ENCODE data around the gene LPAR1.

The LPAR1 gene

GRCh38 chr9:110938242-110938641 is 100.0 kb downstream of the LPAR1 start:
- in situ Hi-C loops (cut with HindIII; ENCODE audit: low sequenced_read_pairs), result no loop called here
- H3K4me3 ChIP-seq (ENCODE audit: low read depth, low read length), result no peak overlapping the region
- no peak for TF ChIP-seq CTCF (IDR thresholded peaks at IDR 0.05; ENCODE audit: low read depth, low read length, missing control alignments)
- no peak for DNase-seq (ENCODE audit: low read depth)

GRCh38 chr9:110936719-110937452 is 101.4 kb downstream of the LPAR1 start:
- in situ Hi-C loops (cut with HindIII; ENCODE audit: low sequenced_read_pairs), result no loop called here
- no peak overlapping the region for H3K4me3 ChIP-seq (ENCODE audit: low read depth, low read length)
- no peak for TF ChIP-seq CTCF (IDR thresholded peaks at IDR 0.05; ENCODE audit: low read depth, low read length, missing control alignments)
- DNase-seq (ENCODE audit: low read depth), result no peak

- no peak for DNase-seq (ENCODE audit: low read depth)
- TF ChIP-seq CTCF (IDR thresholded peaks at IDR 0.05; ENCODE audit: low read depth, low read length, missing control alignments), result no peak
- in situ Hi-C loops (cut with HindIII; ENCODE audit: low sequenced_read_pairs), result no loop called here
- H3K4me3 ChIP-seq (ENCODE audit: low read depth, low read length), result no peak overlapping the region
Measured at GRCh38 chr9:110936237-110936636, 102.0 kb downstream of the LPAR1 start.

GRCh38 chr9:110935829-110936228 is 102.4 kb downstream of the LPAR1 start:
- no peak overlapping the region for H3K4me3 ChIP-seq (ENCODE audit: low read depth, low read length)
- no peak for DNase-seq (ENCODE audit: low read depth)
- in situ Hi-C loops (cut with HindIII; ENCODE audit: low sequenced_read_pairs), result no loop called here

GRCh38 chr9:110933350-110934001 is 104.8 kb downstream of the LPAR1 start:
- DNase-seq (ENCODE audit: low read depth), result no peak
- TF ChIP-seq CTCF (IDR thresholded peaks at IDR 0.05; ENCODE audit: low read depth, low read length, missing control alignments), result no peak
- in situ Hi-C loops (cut with HindIII; ENCODE audit: low sequenced_read_pairs), result no loop called here
- no peak overlapping the region for H3K4me3 ChIP-seq (ENCODE audit: low read depth, low read length)

More at GRCh38 chr9:110935829-110936228, 102.4 kb downstream of the LPAR1 start:
- TF ChIP-seq CTCF (IDR thresholded peaks at IDR 0.05; ENCODE audit: low read depth, low read length, missing control alignments), result no peak

GRCh38 chr9:110932863-110933262 is 105.4 kb downstream of the LPAR1 start:
- in situ Hi-C loops (cut with HindIII; ENCODE audit: low sequenced_read_pairs), result no loop called here
- TF ChIP-seq CTCF (IDR thresholded peaks at IDR 0.05; ENCODE audit: low read depth, low read length, missing control alignments), result no peak
- no peak for DNase-seq (ENCODE audit: low read depth)
- no peak overlapping the region for H3K4me3 ChIP-seq (ENCODE audit: low read depth, low read length)

Data from astrocyte of the cerebellum (primary cell).